Activated CD8-positive, alpha-beta T cell treated with anti-CD3 and anti-CD28 coated beads, Interleukin-2, amount 10 ng/mL, durations not matched to agents 7 days and 5 days (primary cell): ENCODE data around the gene LRCOL1. TPM values are rescaled to one million over a fixed set of nuclear protein-coding genes. Genes with fewer than 3 reads are reported as not detected.

Experiments
- ATAC-seq: fragments of 150-1000 bp; cut with Tn5 transposase; one replicate; pipeline ENCODE4 v1.10.0; 2021; ENCODE audit warnings: moderate library complexity
- CTCF ChIA-PET: fragments of 350-600 bp; sonication (Branson Sonifier 250); formaldehyde crosslinking; loops from one replicate; lab custom pipeline; 2021; ENCODE audit warnings: antibody characterized with exemption; lab: Charles Lee
- POLR2A ChIA-PET: fragments of 350-600 bp; sonication (Branson Sonifier 250); formaldehyde crosslinking; loops from one replicate; lab custom pipeline; 2021; ENCODE audit warnings: antibody characterized with exemption; lab: Charles Lee
- DNase-seq: peaks from one replicate; pipeline ENCODE4 v3.0.0-alpha.2; 2020
- H3K27ac Mint-ChIP-seq: one replicate; pipeline ENCODE4 v1.8.0; 2021; ENCODE audit warnings: mild to moderate bottlenecking, mixed read lengths
- H3K27me3 Mint-ChIP-seq: one replicate; pipeline ENCODE4 v1.8.0; 2021; ENCODE audit warnings: low read depth, mixed read lengths
- H3K36me3 Mint-ChIP-seq: one replicate; pipeline ENCODE4 v1.8.0; 2021; ENCODE audit warnings: low read depth, mixed read lengths
- H3K4me1 Mint-ChIP-seq: one replicate; pipeline ENCODE4 v1.8.0; 2021; ENCODE audit warnings: low read depth, mixed read lengths
- H3K4me3 Mint-ChIP-seq: one replicate; pipeline ENCODE4 v1.8.0; 2021; ENCODE audit warnings: mild to moderate bottlenecking, mixed read lengths
- H3K9me3 Mint-ChIP-seq: one replicate; pipeline ENCODE4 v1.8.0; 2022; ENCODE audit warnings: mixed read lengths; ENCODE audit not compliant: insufficient read depth
- total RNA-seq, 2 experiments: library from RNA; stranded (reverse); gene quantifications; one replicate each; pipeline ENCODE4 v1.2.3, GENCODE V29; 2021

LRCOL1 gene
- not detected for total RNA-seq

DNA sequence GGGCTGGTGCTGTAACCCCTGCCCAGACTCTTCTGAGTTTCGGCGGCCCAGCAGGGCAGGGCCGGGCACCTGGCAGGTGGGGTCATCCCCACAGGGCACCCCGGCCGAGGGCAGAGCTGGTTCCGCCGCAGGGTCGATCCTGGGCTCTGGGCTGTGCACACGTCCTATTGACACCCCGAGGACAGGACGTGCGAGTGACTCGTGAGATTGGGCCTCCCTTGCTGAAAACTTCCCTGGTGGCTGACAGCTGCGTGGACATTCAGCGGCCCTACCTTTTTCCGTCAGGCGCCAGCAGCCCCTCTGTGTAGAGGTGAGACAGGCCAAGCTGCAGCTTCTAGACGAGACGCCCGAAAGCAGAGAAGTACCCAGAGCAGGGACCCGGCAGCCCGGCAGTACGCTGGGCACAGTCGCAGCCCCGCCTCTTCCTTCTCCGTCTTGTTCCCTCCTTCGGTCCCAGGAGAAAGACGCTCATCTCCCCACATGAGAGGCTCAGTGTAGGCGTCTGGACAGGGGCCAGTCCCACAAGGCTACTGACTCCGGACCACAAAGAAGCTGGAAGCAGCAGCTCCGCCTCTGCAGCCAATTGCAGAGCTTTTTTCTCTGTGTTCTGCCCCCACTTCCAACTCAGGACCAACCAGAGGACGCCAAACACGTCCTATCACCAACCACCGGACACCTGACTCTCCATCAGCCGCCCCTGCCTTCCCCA, at the start of gene LRCOL1:
Gene LRCOL1, minus strand, starts transcription at position 532 of the 709 bp plus-strand sequence. CDS start 4,331 bp downstream, outside the sequence.
- no peak within 1 kb of the TSS for H3K4me3 Mint-ChIP-seq
- no peaks in the 10 kb centered on the region for H3K36me3 Mint-ChIP-seq
- no peak within 1 kb of the TSS for H3K27ac Mint-ChIP-seq
- ChIA-PET POLR2A (interaction anchor here (0.7 kb wide), 1 partner anchor 14 kb away, joined by 3 read pairs; no protein-coding TSS in a partner anchor), CTCF (interaction anchor here (1.4 kb wide), 1 partner anchor 11 kb away, joined by 3 read pairs; no protein-coding TSS in a partner anchor)
- DNase-seq (no peak), ATAC-seq (no peak)
- H3K9me3 Mint-ChIP-seq = no peaks in the 10 kb centered on the region
- peaks cover 31% of the 10 kb centered on the region for H3K27me3 Mint-ChIP-seq
- peaks cover 14% of the 10 kb centered on the region for H3K4me1 Mint-ChIP-seq

DNA sequence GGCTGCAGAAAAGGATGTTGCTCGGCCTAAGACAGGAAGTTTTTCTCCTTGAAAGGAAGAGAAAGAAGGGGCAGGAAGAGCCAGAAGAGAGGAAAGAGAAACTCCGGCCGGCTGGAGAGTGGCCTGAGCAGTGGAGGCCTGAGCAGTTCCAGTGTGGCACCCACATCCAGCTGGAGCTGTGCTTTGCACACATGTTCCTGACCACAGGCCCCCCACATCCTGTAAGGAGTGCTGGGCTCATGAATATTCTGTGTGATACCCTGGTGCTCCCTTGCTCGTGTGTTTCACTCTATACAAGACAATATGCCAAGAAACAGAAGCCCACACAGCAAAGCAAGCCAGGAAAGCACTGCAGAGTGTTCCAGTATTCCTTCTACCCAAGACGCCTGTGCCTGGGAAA, 49.7 kb upstream of the LRCOL1 start:
- H3K9me3 Mint-ChIP-seq = no peaks in the 10 kb centered on the region
- ATAC-seq (peak; percentile 26), DNase-seq (peak; percentile 39)
- CTCF ChIA-PET = no interaction called here
- H3K27ac Mint-ChIP-seq = peak overlapping the region; percentile 74
- POLR2A ChIA-PET = interaction anchor here (1.3 kb wide), 1 partner anchor 9 kb away, joined by 3 read pairs; no protein-coding TSS in a partner anchor
- no peaks in the 10 kb centered on the region for H3K27me3 Mint-ChIP-seq
- no peak overlapping the region for H3K4me3 Mint-ChIP-seq
- H3K4me1 Mint-ChIP-seq = peaks cover 52% of the 10 kb centered on the region
- peaks cover 85% of the 10 kb centered on the region for H3K36me3 Mint-ChIP-seq

DNA sequence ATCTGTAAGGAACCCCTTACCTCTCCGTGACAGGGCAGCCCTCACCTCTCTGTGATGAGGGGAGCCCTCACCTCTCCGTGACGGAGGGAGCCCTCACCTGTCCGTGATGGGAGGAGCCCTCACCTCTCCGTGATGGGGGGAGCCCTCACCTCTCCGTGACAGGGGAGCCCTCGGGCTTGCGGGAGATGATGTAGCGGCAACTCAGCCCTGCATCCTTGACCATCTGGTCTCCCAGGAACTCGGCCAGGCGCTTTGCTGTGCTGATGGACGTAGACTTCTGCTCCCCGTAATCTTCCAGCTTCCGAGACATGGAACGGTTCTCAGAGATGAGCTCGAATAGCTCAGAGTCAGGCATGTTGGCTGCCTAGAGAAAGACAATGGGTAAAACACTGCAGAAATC, 48.8 kb upstream of the LRCOL1 start:
- Mint-ChIP-seq H3K27me3 (no peaks in the 10 kb centered on the region), H3K36me3 (peaks cover 84% of the 10 kb centered on the region), H3K4me1 (peaks cover 45% of the 10 kb centered on the region), H3K9me3 (no peaks in the 10 kb centered on the region), H3K27ac (peak overlapping the region; percentile 25), H3K4me3 (no peak overlapping the region)
- CTCF ChIA-PET = interaction anchor here (0.9 kb wide), 1 partner anchor 20 kb away, joined by 3 read pairs; no protein-coding TSS in a partner anchor
- POLR2A ChIA-PET = interaction anchor here (1.3 kb wide), 1 partner anchor 10 kb away, joined by 3 read pairs; no protein-coding TSS in a partner anchor
- DNase-seq = no peak
- no peak for ATAC-seq

DNA sequence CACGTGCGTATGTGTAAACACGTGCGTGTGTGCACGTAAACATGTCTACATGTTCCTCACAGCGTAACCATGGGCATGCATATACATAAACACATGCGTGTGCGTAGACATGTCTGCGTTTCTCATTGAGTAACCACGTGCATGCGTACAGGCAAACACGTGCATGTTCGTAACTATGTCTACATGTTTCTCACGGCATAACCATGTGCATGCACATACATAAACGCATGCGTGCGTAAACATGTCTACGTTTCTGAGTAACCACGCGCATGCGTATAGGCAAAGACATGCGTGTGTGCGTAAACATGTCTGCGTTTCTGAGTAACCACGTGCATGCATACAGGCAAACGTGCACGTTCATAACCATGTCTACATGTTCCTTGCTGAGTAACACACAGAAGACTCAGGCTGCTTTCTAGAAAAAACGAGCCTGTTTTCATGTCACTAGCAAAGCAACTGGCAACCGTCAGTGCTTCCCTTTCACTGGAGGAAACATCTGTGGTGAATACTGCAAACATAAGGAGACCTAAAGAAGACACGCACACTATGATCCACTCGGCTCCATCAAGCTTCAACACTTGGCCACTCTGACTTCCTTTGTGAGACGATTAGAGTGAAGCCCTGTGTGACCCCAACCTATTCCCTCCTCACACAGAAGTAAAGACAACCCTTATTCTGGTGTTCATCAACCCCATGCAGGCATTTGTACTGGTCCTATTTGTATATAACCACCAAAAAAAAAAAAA, 47.9 kb upstream of the LRCOL1 start:
- CTCF ChIA-PET = no interaction called here
- H3K36me3 Mint-ChIP-seq = peaks cover 87% of the 10 kb centered on the region
- H3K4me1 Mint-ChIP-seq = peaks cover 37% of the 10 kb centered on the region
- H3K27me3 Mint-ChIP-seq = no peaks in the 10 kb centered on the region
- no peak for DNase-seq
- ATAC-seq = no peak
- POLR2A ChIA-PET = no interaction called here
- no peak overlapping the region for H3K4me3 Mint-ChIP-seq
- no peak overlapping the region for H3K27ac Mint-ChIP-seq
- H3K9me3 Mint-ChIP-seq = no peaks in the 10 kb centered on the region

DNA sequence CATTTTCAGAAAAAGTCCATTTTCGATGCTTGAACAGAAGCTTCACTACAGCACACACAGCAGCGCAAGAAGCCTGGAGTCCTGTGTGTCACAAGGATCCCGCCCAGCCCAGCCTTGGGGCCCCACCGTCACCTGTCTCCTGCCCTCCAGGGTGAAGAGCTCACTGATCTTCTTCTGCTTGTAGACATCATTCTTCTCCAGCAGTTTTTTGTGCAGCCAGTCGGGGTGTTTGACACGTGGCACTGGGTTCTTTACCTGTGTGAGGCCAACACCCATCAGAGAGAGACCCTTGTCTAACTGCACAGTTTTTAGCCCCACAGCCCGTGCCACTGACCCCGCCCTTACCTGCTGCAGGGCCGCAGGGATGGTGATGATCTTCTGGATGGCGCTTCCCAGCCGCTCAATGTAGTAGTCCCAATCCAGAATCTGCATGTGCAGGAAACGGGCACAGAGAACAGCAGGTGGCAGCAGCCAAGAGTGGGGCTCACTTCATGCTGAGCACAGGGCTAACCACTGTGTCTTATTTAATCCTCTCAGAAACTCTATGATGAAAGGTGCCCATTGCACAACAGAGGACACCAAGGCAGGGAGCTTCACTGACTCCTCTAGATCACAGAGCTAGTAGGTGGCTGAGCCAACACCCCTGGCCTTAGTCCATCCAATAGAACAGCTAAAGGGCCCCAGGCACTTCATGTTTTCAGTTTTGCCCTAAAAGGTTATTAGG, 46.8 kb upstream of the LRCOL1 start:
- H3K27me3 Mint-ChIP-seq = no peaks in the 10 kb centered on the region
- DNase-seq (no peak), ATAC-seq (no peak)
- CTCF ChIA-PET = interaction anchor here (0.9 kb wide), 2 partner anchors 42 to 242 kb away, joined by 3 read pairs; no protein-coding TSS in a partner anchor
- no peak overlapping the region for H3K4me3 Mint-ChIP-seq
- no peak overlapping the region for H3K27ac Mint-ChIP-seq
- peaks cover 26% of the 10 kb centered on the region for H3K4me1 Mint-ChIP-seq
- H3K9me3 Mint-ChIP-seq = no peaks in the 10 kb centered on the region
- H3K36me3 Mint-ChIP-seq = peaks cover 83% of the 10 kb centered on the region
- POLR2A ChIA-PET = interaction anchor here (0.9 kb wide), 1 partner anchor 9 kb away, joined by 3 read pairs; no protein-coding TSS in a partner anchor

DNA sequence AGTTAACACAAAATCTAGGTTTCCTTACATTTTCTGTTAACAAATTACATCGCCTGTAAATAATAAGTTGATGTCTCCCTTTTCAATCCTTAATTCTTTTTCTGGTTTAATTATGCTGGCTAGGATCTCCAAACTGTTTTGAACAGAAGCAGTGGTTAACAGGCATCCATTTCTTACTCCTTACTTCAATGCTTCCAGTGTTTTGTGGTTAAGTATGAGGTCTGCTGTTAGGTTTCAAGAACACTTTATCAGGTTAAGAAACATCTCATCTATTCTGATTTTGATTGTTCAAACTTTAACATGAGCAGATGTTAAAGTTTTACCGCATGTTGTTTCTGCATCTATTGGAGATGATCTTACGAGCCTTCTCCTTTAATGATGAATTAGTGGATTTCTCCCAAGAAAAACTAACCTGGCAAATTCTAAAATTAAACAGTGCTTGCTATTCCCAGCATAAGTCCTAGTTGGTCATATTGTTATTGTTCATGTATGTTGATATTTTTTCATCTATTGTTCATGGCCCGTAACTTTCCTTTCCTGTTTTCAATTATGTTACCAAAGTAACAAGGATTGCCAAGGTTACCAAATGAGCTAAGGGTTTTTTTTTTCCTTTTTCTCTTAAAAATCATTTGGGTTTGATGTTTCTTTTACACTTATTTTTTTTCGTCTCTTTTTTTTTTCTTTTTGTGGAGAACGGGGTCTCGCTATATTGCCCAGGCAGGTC, 43.3 kb upstream of the LRCOL1 start:
- H3K4me3 Mint-ChIP-seq = no peak overlapping the region
- ChIA-PET POLR2A (no interaction called here), CTCF (no interaction called here)
- no peaks in the 10 kb centered on the region for H3K9me3 Mint-ChIP-seq
- no peaks in the 10 kb centered on the region for H3K4me1 Mint-ChIP-seq
- peaks cover 60% of the 10 kb centered on the region for H3K36me3 Mint-ChIP-seq
- no peak for DNase-seq
- H3K27ac Mint-ChIP-seq = peak overlapping the region; percentile 34
- no peaks in the 10 kb centered on the region for H3K27me3 Mint-ChIP-seq
- ATAC-seq = no peak

DNA sequence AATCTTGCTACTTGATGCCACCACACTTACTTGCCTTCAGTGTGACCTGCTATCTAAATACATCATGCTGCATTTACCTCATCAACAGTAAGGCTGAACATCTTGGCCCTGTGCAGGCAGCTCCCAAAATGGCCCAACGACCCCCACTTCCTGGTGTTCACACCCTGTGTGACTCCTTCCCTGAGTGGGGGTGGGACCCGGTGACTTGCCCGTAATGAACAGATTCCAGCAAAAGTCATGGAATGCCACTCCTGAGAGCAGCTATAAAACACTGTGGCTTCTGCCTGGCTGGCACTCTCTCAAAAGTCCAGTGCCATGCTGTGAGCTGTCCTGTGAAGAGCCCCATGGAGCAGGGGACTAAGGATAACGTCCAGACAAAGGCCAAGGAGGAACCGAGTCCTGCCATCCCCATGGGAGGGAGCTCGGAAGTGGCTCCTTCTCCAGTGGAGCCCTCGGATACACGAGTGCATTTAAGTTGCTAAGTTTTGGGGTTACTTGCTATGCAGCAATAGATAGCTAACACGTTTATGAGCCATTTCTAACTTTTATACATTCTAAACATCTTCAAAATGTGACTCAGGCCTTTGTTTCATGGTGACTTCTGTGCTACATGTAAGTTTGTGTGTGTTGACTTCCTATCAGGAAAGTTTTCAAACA, 41.2 kb upstream of the LRCOL1 start:
- H3K9me3 Mint-ChIP-seq = no peaks in the 10 kb centered on the region
- H3K4me1 Mint-ChIP-seq = peaks cover 3% of the 10 kb centered on the region
- no peak for ATAC-seq
- peaks cover 59% of the 10 kb centered on the region for H3K36me3 Mint-ChIP-seq
- H3K27ac Mint-ChIP-seq = no peak overlapping the region
- no peak for DNase-seq
- H3K27me3 Mint-ChIP-seq = no peaks in the 10 kb centered on the region
- ChIA-PET CTCF (interaction anchor here (0.8 kb wide), 1 partner anchor 37 kb away, joined by 4 read pairs; no protein-coding TSS in a partner anchor), POLR2A (no interaction called here)
- no peak overlapping the region for H3K4me3 Mint-ChIP-seq

DNA sequence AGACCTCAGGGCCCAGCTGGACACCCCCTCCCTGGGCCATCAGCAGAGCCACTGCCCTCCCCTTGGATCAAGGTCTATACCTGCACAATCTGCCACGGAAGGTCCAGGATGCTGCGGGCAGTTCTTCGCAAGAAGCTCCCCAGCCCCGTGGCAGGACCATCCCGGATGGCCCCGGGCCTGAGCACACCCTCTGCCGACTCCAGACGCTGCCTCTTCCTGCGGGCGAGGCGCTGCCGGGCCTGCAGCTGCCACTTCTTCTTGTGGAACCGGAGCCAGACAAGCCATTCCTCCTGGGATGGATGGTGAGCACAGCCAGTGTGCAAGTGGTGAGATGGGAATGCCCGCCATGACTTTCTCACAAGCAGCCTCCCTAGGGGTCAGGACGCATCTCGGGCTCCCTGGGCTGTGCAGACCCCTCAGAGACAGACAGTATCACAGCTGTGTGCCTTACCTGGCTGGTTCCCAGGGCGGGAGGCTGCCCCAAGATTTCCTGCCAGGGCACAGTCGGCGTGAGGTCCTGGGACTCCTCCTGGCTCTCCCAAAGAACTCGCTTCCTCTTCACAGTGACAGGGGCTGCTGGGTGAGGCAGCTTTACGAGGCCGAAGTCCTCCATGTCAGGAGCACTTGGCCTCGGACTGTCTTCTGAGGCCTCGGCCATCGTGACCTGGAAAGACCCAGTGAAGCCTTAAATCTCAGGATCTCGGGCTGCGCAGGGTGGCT, 39.0 kb upstream of the LRCOL1 start:
- peaks cover 53% of the 10 kb centered on the region for H3K36me3 Mint-ChIP-seq
- ATAC-seq = no peak
- DNase-seq = no peak
- H3K27me3 Mint-ChIP-seq = no peaks in the 10 kb centered on the region
- no peak overlapping the region for H3K4me3 Mint-ChIP-seq
- H3K27ac Mint-ChIP-seq = no peak overlapping the region
- peaks cover 3% of the 10 kb centered on the region for H3K4me1 Mint-ChIP-seq
- no peaks in the 10 kb centered on the region for H3K9me3 Mint-ChIP-seq
- POLR2A ChIA-PET = no interaction called here
- CTCF ChIA-PET = interaction anchor here (1.4 kb wide), 1 partner anchor 10 kb away, joined by 7 read pairs; no protein-coding TSS in a partner anchor

DNA sequence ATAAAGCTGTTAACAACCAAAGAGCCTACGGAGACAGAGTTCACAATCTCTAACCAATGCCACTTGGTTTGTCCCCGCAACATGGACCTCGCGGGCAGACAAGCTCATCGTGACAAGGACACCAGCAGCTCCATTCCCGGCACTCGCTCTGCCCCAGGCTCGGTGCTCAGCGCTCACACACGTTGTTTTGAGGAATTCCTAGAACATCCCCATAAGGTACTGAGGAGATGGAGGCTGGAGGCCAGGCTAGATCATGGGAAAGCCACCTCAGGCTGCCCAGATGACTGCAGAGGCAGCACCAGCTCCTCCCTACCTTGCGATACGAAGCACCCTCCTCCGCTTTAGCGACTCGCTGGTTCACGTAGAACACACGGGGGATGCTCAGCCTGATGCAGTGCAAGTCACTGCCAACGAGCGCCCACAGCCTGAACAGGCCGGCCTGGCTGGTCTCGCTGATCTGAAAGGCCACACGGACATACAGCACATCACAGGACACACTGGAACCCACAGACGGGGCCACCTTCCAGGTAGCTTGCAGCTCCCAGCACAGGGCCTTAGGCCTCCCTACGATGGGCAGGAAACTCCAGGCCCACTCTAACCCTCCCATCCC, 38.3 kb upstream of the LRCOL1 start:
- ATAC-seq (no peak), DNase-seq (no peak)
- CTCF ChIA-PET = interaction anchor here (1.4 kb wide), 1 partner anchor 10 kb away, joined by 7 read pairs; no protein-coding TSS in a partner anchor
- POLR2A ChIA-PET = interaction anchor here (1.0 kb wide), 1 partner anchor 9 kb away, joined by 3 read pairs; no protein-coding TSS in a partner anchor
- H3K27me3 Mint-ChIP-seq = no peaks in the 10 kb centered on the region
- H3K36me3 Mint-ChIP-seq = peaks cover 50% of the 10 kb centered on the region
- H3K9me3 Mint-ChIP-seq = no peaks in the 10 kb centered on the region
- no peak overlapping the region for H3K27ac Mint-ChIP-seq
- H3K4me1 Mint-ChIP-seq = peaks cover 3% of the 10 kb centered on the region
- H3K4me3 Mint-ChIP-seq = no peak overlapping the region

DNA sequence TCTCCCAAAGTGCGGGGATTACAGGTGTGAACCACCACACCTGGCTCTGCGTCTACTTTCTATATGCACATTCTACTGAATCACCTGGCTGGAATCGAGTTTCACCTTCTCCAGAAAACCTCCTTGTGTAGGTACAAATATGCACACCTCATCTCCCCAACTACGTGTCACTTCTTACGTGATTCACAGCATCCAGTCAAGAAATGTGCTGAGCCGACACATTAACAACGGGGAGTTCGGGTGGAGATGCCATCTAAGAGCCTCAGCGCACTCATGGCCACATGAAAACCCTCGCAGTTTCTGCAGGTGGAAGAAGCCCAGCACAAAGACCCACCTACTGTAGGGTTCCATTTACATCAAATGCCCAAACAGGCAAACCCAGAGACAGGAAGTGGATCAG, 37.5 kb upstream of the LRCOL1 start:
- peaks cover 53% of the 10 kb centered on the region for H3K36me3 Mint-ChIP-seq
- no peak overlapping the region for H3K27ac Mint-ChIP-seq

More for the DNA sequence above, 37.5 kb upstream of the LRCOL1 start:
- ChIA-PET CTCF (interaction anchor here (1.4 kb wide), 1 partner anchor 9 kb away, joined by 7 read pairs; no protein-coding TSS in a partner anchor), POLR2A (interaction anchor here (1.0 kb wide), 1 partner anchor 9 kb away, joined by 3 read pairs; no protein-coding TSS in a partner anchor)
- peaks cover 3% of the 10 kb centered on the region for H3K4me1 Mint-ChIP-seq
- no peaks in the 10 kb centered on the region for H3K9me3 Mint-ChIP-seq
- no peak for DNase-seq
- H3K4me3 Mint-ChIP-seq = no peak overlapping the region
- H3K27me3 Mint-ChIP-seq = no peaks in the 10 kb centered on the region
- ATAC-seq = no peak
